Measurements from ENCODE around the gene AXIN2. TPM values are rescaled to one million over a fixed set of nuclear protein-coding genes. Genes with fewer than 3 reads are reported as not detected.

AXIN2 gene
- total RNA-seq, 4 donors from 2014 or later = 9.9 to 27.2 (median 17.9) TPM

DNA sequence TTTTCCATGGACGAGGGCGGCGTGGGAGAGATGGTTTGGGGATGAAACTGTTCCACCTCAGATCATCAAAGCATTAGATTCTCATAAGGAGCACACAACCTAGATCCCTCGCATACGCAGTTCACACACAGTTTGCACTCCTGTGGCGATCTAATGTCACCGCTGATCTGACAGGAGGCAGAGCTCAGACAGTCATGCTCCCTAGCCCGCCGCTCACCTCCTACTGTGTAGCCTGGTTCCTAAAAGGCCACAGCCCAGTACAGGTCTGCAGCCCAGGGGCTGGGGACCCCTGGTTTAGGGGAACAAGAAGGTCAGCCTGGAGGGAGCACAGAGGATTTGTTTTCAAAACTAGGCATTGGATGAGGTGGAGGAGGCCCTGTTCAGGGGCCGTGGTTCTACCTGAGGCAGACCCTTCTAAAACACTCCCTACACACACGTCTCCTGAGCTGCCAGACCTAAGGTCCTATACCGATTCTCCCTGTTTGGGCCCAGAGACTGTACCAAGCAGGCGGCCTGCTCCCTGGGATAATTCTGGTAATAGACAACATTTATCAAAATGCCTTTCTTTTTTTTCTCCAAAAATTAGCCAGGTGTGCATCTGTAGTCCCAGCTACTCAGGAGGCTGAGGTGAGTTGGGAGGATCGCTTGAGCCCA is 38.6 kb downstream of the AXIN2 start:
- Histone ChIP-seq H3K4me1 (no peaks in the 10 kb centered on the region), H3K27me3 (no peaks in the 10 kb centered on the region), H3K4me3 (no peak overlapping the region), H3K9me3 (no peaks in the 10 kb centered on the region), H3K36me3 (no peaks in the 10 kb centered on the region), H3K27ac (no peak overlapping the region)
- intact Hi-C loops (cut with DNase I; ENCODE audit: low total_unique reads) = no loop called here
- DNase-seq (no peak), ATAC-seq (no peak)
- in situ Hi-C loops (cut with MboI; ENCODE audit: low sequenced_read_pairs in 4 of 4) = no loop called here
- TF ChIP-seq, protein P1, sequence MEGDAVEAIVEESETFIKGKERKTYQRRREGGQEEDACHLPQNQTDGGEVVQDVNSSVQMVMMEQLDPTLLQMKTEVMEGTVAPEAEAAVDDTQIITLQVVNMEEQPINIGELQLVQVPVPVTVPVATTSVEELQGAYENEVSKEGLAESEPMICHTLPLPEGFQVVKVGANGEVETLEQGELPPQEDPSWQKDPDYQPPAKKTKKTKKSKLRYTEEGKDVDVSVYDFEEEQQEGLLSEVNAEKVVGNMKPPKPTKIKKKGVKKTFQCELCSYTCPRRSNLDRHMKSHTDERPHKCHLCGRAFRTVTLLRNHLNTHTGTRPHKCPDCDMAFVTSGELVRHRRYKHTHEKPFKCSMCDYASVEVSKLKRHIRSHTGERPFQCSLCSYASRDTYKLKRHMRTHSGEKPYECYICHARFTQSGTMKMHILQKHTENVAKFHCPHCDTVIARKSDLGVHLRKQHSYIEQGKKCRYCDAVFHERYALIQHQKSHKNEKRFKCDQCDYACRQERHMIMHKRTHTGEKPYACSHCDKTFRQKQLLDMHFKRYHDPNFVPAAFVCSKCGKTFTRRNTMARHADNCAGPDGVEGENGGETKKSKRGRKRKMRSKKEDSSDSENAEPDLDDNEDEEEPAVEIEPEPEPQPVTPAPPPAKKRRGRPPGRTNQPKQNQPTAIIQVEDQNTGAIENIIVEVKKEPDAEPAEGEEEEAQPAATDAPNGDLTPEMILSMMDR (IDR thresholded peaks at IDR 0.05 in 4 of 5, conservative IDR thresholded peaks at IDR 0.05 in 1 of 5) = no peak
- no peak for TF ChIP-seq POLR2A (IDR thresholded peaks at IDR 0.05)

DNA sequence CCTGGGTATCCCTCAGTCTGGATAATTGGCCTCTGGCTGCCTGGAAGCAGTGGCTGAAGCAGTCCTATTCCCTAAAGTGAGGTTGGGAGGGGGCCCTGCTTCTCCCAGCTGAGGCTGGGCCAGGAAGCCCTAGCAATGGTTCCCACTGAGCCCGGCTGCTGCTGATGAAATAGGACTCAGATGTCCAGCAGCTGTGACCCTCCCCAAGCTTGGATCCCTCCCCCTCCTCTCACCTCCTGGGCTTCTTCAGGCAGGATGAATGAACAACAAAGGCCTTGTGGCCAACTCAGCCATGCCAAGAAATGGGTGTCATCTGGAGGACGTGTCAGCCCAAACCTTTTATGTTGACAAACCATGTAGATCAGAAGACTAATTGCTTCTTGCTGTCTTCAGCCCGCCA is 42.0 kb downstream of the AXIN2 start:
- Histone ChIP-seq H3K36me3 (no peaks in the 10 kb centered on the region), H3K27me3 (no peaks in the 10 kb centered on the region), H3K9me3 (no peaks in the 10 kb centered on the region), H3K4me1 (no peaks in the 10 kb centered on the region), H3K4me3 (no peak overlapping the region), H3K27ac (no peak overlapping the region)
- intact Hi-C loops (cut with DNase I; ENCODE audit: low total_unique reads) = no loop called here
- ATAC-seq = no peak
- DNase-seq = no peak
- in situ Hi-C loops (cut with MboI; ENCODE audit: low sequenced_read_pairs in 4 of 4) = no loop called here
- TF ChIP-seq, protein P1 (IDR thresholded peaks at IDR 0.05 in 4 of 5, conservative IDR thresholded peaks at IDR 0.05 in 1 of 5) = no peak
- TF ChIP-seq POLR2A (IDR thresholded peaks at IDR 0.05) = no peak

DNA sequence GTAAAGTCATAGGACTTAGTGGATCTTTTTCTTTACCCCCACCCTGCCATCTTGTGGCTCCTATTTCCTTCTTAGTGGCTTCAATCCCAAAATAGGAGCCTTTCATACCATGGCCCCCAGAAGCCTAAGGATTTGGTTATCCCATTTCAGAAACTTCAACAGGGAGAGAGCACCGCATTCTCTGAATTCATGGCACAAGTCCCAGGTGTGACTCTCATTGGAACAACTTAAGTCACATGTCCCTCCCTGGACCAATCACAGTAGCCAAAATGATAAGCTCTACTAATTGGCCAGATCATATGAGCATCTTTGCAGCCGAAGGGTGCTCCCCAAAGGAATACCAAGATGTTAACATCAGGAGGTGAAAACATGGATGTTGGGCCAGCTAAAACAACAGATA is 43.2 kb downstream of the AXIN2 start:
- in situ Hi-C loops (cut with MboI; ENCODE audit: low sequenced_read_pairs in 4 of 4) = no loop called here
- TF ChIP-seq, protein P1 (IDR thresholded peaks at IDR 0.05 in 4 of 5, conservative IDR thresholded peaks at IDR 0.05 in 1 of 5) = no peak
- TF ChIP-seq POLR2A (IDR thresholded peaks at IDR 0.05) = no peak

DNA sequence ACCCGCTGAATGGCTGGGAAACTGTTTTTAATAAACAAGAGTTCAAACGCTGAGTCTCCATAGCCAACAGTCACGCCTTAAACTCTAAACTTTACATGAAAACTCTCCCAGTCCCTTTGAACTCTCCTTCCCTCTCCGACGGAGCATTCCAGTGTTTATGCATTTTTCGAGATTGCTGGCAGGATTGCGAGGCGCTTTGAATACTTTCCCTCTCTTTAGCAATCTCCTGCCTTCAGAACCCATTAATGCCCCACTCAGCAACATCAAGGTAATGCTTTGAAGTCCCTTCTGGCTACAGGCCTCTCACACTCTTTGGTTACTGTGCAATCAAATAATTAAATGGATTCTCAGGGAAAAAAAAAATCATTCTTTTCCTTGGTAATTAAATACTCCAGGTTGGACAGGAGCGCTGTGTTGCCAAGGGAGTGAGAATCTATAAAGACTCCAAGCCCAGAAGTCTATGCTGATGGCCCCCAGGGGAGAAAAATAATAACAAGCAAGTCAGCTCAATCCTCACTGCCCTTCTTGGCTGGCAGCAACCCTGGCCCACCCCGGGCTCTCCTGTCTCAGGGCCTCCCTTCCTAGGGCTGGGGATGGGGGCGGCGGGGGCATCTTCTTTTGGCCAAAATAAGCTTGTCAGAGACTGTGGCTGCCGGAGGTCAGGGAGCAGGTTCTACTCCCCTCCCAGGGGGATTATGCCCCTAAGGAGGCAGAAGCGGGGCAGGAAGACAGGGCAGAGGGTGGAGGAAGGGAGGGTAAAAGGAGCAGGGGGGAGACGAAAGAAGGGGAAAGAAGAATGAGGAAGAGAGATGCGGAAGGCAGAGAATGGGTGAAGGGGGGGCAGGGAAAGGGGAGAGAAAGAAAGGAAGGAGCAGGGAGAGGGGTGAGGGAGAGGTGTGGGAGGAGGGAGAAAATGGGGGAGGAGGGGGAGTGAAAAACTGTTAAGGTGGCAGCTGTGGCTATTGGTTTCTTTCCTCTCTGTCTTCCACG is 45.2 kb downstream of the AXIN2 start:
- Histone ChIP-seq H3K9me3 (no peaks in the 10 kb centered on the region), H3K36me3 (no peaks in the 10 kb centered on the region), H3K27ac (no peak overlapping the region), H3K4me3 (no peak overlapping the region), H3K4me1 (no peaks in the 10 kb centered on the region), H3K27me3 (no peaks in the 10 kb centered on the region)
- in situ Hi-C loops (cut with MboI; ENCODE audit: low sequenced_read_pairs in 4 of 4) (no loop called here), intact Hi-C loops (cut with DNase I; ENCODE audit: low total_unique reads) (no loop called here)
- TF ChIP-seq POLR2A (IDR thresholded peaks at IDR 0.05) = no peak
- ATAC-seq (no peak), DNase-seq (no peak)

More for the DNA sequence above, 43.2 kb downstream of the AXIN2 start:
- no peak overlapping the region for H3K4me3 ChIP-seq
- H3K36me3 ChIP-seq = no peaks in the 10 kb centered on the region
- H3K4me1 ChIP-seq = no peaks in the 10 kb centered on the region
- H3K27me3 ChIP-seq = no peaks in the 10 kb centered on the region
- no peak for DNase-seq
- no peak overlapping the region for H3K27ac ChIP-seq
- ATAC-seq = no peak
- H3K9me3 ChIP-seq = no peaks in the 10 kb centered on the region
- intact Hi-C loops (cut with DNase I; ENCODE audit: low total_unique reads) = no loop called here

DNA sequence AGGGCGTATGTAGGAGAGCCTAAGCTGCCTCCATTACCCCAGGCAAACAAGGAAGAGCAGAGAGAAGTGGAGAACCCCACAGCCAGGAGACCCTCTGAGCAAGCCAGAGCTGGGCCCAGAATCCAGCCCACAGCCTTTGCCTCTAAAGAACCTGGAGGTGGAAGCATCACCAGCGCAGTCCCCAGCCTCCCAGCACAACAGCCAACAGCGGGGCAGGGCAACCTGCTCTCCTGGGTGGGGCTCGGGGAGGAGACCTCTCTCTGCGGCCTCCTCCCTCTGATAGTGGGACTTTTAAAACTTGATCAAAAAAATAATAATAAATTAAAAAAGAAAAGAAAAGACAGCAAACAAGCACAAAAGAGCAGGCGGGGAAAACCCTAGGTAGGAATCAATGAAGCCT is 45.9 kb downstream of the AXIN2 start:
- H3K27ac ChIP-seq = no peak overlapping the region
- no peak overlapping the region for H3K4me3 ChIP-seq
- in situ Hi-C loops (cut with MboI; ENCODE audit: low sequenced_read_pairs in 4 of 4) (no loop called here), intact Hi-C loops (cut with DNase I; ENCODE audit: low total_unique reads) (no loop called here)
- no peaks in the 10 kb centered on the region for H3K27me3 ChIP-seq
- no peak for TF ChIP-seq POLR2A (IDR thresholded peaks at IDR 0.05)
- TF ChIP-seq, protein P1 (IDR thresholded peaks at IDR 0.05 in 4 of 5, conservative IDR thresholded peaks at IDR 0.05 in 1 of 5) = no peak
- DNase-seq (no peak), ATAC-seq (no peak)
- no peaks in the 10 kb centered on the region for H3K4me1 ChIP-seq
- H3K9me3 ChIP-seq = no peaks in the 10 kb centered on the region
- H3K36me3 ChIP-seq = no peaks in the 10 kb centered on the region
